HL-60/S4 treated with retinoic acid at 250 ng/mL for 4 days and 3 days (cell line): ENCODE measurements around the gene PMCH.
"Not testable (repeated sequence)": the region's sequence is repeated elsewhere in the genome, so short reads cannot be mapped to it uniquely, and the experiment has no call there.

ENCODE experiments used
- in situ Hi-C: fragments of 300-500 bp; cut with MboI; formaldehyde crosslinking; loops from 2 replicates; pipeline ENCODE4 v1.7.0; 2022; ENCODE audit warnings: low sequenced_read_pairs

The PMCH gene, protein sequence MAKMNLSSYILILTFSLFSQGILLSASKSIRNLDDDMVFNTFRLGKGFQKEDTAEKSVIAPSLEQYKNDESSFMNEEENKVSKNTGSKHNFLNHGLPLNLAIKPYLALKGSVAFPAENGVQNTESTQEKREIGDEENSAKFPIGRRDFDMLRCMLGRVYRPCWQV

DNA sequence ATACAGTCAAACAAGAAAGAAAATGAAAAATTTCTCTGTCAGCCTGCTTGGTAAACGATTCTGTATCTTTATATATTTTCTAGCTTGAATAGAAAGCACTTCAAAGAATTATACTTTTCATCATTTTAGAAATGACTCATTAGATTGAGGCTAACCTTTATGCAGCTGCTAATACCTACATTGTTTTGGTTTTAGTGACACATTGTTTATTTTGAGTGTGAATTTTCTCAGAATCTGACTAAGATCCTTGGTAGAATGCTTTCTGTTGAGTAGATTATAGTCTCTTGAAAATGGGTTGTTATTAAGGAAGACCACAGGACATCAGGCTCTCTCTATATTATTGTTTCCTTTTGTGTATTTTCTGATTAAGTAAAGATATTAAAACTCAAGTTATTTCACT is at the start of gene PMCH:
PMCH (minus strand) TSS at position 45 of the 400 bp plus-strand sequence. CDS start 63 bp downstream, outside the sequence.
- in situ Hi-C loops: no loop called here

DNA sequence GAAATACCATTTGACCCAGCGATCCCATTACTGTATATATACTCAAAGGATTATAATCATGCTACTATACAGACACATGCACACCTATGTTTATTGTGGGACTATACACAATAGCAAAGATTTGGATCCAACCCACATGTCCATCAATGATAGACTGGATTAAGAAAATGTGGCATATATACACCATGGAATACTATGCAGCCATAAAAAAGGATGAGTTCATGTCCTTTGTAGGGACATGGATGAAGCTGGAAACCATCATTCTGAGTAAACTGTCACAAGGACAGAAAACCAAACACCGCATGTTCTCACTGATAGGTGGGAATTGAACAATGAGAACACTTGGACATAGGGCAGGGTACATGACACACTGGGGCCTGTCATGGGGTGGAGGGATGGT is 43.2 kb upstream of the PMCH start:
- in situ Hi-C loops: not testable (repeated sequence)

DNA sequence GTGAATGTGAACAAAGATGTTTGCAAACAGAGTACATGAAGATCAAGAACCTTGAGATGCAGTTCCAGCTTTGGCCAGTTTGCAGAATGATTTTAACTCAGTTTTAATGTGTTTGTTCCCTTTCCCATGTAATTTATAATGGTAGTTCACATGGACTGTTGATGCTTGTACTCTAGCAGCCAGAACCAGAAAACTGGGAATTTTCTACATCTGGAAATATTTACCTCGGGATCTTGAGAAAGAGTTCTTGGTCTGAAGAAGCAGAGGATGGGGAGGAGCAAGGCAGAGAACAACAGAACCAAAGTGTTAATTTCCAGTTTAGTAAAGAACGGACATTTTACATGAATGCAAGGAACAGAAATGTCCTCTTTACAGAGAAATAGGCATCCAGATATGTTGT is 37.0 kb upstream of the PMCH start:
- in situ Hi-C loops: no loop called here

DNA sequence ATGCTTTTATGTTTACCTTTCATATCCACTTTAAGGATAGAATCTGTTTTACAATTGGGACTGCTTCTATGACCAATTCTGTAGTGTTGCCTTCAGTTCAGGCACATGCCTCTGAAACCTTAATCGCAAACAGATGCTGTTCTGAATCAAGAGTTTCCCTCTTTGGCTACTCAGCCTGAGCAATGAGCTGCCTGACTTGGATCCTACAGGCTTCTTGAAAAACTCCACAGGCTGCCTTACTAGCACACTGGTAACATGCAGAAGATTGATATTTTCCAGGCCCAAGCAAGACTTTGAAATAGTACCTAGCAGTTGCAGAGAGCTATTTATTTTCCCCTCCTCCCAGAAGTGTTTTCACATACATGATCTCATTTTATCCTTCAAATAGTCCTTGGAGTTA is 34.8 kb upstream of the PMCH start:
- in situ Hi-C loops: no loop called here

DNA sequence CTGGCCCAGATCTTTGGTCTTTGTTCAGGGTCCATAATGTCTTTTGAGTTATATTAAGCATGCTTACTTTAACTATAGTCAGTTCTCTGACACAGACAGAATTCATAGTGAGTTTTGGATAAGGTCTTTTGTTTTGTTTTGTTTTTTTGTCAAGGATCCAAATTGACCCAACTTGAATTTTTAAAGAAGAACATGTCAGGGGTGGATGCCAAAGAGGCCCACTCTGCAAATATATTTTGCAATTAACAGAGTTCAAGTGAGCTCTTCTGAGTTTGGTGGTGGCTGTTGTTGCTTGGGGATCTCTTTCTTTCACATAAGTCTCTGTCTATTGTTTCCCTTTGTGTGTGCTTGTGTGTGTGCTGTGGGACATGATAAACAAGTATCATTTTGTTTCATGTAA is 34.4 kb upstream of the PMCH start:
- in situ Hi-C loops: no loop called here

DNA sequence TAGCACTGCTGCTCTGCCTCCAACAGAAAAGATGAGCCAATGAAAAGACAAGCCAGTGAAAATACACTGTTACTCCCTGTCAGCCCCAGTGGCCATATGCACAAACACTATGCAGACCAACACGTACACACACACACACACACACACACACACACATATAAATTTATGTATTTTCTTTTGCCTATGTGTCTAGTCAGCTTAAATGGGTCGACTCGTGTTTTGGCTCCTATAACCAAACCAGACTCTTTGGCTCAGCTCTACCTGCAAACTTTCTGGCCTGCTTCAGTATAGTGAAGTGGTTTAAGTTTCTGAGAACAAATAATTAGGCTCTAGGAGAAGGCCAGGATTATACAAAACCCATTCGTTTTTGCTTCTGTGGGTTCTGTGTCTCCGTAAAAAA is 30.3 kb upstream of the PMCH start:
- in situ Hi-C loops: no loop called here

DNA sequence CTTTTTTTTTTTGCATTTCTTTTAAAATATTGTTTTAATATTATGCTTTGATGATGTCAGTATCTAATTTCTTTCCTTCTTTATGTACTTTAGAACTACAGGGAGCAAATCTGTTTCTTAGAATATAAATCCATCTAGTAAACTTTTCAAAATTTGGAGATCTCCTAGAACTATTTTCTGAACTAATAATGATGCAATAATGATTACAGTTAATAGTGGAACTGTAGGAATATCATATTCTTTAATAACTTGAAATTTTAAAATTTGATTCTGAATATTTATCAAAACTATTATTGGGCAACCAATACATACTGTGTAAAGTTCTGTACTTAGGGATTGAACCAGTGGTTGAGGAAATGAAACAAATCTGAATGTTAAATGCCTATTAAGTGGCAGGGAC is 23.1 kb upstream of the PMCH start:
- in situ Hi-C loops: no loop called here

DNA sequence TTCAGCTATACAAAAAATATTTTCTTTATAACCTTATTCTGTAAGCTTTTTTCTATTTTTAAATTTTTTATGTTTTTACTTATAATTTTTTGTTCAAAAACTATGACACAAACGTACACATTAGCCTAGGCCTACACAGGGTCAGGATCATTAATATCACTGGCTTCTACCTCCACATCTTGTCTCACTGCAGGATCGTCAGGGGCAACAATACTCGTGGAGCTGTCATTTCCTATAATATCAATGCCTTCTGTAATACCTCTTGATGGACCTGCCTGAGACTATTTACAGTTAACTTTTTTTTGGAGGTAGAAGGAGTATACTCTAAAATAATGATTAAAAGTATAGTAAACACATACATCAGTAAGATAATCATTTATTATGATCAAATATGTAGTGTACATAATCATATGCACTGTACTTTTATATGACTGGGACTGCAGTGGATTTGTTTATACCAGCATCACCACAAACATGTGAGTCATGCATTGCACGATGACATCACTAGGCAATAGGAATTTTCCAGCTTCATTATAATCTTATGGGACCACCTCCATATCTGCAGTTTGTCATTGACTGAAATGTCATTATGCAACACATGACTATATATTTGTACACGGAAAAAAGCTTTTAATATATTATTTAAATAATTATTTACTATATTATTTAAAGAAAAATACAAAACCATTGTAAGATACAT is 18.5 kb upstream of the PMCH start:
- in situ Hi-C loops: no loop called here

DNA sequence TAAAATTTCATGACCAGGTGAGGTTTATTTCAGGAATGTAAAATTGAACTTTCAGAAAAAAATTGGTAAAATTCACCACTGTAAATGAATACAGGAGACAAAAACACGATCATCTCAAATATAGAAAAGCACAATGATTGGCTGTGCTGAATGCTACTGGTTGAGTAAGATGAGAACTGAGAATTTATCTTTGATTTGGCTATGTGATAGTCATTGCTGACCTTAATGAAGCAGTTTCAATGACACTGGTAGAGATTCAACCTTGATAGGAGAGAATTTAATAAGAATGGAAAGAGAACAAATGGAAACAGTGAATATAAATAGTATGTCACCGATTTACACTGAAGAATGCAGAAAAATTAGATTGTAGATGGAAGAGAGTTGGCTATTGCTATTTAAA is 6.4 kb upstream of the PMCH start:
- in situ Hi-C loops: no loop called here

DNA sequence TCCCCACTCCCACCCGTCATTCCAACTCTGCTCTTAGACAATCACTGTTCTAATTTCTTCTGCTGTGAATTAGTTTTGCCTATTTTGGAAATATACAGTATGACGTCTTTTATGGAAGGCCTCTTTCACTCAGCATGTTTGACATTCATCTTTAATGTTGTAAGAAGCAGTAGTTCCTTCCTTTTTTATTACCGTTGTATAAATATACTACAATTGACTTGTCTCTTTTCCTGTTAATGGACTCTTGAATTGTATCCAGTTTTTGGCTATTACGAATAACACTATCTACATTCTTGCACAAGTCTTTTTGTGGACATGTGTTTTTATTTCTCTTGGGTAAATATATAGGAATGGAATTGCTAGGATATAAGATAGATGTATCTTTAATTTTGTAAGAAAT is 4.9 kb upstream of the PMCH start:
- in situ Hi-C loops: no loop called here

DNA sequence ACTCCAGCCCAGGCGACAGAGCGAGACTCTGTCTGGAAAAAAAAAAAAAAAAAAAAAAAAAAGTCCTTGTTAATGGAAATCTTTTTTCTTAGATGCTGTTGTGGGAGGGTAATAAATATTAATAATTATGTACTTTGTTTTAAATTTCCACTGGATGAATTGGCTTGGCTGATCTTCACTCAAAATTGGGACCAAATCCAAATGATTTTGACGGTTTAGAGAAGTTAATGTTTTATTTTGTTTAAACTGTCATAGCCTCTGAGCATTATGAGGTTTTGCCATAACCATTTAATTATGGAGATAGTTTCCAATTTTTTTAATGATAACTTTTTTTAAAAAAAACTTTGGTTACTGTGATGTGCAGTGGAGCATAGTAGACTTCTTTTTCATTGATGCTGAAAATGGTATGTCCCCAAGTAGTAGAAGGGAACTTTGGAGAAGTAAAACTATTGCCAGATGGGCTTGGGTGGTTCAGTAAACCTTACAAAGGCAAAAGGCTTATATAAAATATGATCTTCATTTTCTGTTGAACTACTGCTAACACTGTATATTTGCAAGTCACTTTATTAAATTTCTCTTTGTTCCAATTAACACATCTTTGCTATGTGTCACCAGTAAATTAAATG is 3.9 kb upstream of the PMCH start:
- in situ Hi-C loops: no loop called here

DNA sequence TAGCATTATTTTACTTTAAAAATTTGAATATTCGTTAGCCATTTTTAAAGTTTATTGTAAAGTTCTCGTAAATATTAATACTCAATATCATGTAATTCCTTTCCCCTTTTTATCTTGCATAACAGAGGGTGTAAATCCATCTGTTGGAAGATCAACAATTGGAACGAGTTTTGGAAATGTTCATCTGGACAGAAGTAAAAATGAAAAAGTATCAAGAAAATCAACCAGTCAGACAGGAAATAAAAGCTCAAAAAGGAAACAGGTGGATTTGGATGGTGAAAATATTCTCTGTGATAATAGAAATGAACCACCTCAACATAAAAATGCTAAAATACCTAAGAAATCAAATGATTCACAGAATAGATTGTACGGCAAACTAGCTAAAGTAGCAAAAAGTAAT is 1.8 kb downstream of the PMCH start:
- in situ Hi-C loops: no loop called here

DNA sequence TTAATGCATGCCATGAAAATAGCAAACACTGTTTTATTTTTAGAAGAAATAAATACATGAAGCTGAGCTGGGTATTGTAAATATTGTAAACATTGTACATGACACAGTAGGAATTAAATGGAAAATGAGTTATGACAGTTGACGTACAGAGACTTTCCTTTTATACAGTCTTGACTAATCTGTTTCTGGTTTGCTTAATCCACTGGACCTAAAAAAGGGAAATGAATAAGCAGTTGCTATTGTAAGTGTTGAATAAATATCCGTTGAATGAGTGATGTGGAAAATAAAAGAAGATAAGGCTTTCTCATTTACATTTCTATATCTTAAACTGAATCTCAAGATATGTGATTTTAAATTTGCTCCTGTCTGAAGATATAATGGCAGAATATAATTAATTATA is 15.0 kb downstream of the PMCH start:
- in situ Hi-C loops: no loop called here

DNA sequence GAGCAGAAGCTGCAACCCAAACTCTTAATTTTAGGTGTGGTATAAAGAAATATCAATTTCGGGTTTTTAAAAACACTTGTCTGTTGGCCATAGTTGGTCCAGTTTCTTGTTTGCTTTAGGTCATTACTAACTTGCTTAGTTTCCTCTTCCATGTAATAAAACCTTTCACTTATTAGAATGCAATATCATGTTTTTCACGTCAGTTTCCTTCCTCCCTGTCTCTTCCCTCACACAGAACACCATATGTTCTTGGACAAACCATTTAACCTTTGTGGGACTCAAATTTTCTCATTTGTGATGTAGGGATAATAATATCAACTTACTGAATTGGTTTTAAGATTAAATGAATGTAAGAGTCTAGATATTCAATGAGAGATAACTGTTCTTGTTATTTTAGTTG is 22.9 kb downstream of the PMCH start:
- in situ Hi-C loops: no loop called here

DNA sequence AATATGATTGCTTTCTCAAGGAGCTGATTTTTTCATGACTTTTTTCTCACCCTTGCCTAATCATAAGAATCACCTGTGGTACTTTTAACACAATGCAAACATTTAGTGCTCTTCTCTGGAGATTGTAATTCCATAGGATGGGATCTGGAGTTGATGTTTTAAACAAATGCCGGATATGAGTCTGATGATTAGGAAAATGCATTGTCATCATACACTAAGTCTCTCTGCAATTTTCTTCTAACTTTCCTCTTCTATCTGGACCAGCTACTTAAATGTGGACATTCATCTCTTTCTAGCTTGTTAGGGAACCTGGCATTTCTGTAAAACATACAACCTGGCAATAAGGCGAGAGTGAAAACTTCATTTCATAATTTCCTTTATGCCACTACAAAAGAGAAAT is 23.5 kb downstream of the PMCH start:
- in situ Hi-C loops: no loop called here

DNA sequence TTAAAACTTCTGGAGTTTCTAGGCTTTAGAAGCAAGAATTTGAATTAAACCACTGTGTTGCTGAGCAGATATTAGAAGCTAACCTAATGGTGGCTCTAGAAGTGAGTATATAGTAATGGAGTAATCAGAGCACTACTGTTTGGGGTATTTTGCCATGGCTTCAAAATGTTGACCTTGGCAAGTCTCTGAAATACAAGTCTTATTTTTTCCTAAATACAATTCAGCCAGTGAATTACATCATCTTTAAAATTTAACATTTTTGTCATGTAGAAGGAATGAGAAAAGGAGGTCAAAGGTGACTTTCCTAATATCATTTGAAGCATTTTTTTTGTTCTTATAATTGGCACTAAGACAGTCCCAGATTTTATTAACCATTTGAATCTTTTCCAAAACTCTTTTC is 25.2 kb downstream of the PMCH start:
- in situ Hi-C loops: no loop called here

DNA sequence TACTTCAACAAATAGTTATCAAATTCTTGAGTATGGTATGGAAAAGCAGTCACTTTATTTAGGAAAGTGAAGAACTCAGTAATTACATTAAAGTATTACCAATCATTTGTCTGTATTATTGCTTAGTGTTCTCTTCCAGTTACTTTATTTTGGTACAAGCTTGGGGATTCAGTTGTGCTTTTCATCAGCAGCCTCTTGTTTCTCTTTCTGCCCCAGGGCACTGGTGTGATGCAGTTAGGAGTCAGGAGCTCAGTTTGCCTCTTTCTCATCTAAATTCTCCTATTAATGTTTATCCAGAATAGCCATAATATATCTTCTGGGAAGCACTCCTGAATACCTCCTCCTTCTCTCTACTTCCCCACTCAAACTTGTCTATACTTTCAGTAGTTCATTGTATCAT is 25.7 kb downstream of the PMCH start:
- in situ Hi-C loops: no loop called here

DNA sequence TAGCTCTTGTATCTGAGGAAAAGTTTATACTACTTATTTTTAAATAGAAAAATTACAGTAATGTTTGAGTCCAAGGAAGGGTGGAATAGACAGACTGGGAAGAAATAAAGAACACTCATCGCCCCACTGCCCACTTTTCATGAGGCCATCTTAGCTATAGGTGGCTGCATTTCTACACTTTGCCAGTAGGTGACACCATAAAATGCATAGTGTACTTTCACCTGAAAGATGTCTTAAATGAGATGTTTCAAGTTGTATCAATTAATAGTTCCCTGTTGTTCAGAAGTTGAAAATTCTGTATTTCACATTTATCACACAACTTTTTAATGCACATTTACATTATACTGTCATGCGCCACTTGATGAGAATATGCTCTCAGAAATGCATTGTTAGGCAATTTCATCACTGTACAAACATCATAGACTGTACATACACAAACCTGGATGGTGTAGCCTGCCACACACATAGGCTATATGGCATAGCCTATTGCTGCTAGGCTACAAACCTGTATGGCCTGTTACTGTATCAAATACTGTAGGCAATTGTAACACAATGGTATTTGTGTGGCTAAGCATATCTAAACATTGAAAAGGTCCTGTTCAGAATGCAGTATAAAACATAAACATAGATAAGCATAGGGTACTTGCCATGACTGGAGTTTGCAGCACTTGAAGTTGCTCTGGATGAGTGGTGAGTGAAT is 27.6 kb downstream of the PMCH start:
- in situ Hi-C loops: no loop called here

DNA sequence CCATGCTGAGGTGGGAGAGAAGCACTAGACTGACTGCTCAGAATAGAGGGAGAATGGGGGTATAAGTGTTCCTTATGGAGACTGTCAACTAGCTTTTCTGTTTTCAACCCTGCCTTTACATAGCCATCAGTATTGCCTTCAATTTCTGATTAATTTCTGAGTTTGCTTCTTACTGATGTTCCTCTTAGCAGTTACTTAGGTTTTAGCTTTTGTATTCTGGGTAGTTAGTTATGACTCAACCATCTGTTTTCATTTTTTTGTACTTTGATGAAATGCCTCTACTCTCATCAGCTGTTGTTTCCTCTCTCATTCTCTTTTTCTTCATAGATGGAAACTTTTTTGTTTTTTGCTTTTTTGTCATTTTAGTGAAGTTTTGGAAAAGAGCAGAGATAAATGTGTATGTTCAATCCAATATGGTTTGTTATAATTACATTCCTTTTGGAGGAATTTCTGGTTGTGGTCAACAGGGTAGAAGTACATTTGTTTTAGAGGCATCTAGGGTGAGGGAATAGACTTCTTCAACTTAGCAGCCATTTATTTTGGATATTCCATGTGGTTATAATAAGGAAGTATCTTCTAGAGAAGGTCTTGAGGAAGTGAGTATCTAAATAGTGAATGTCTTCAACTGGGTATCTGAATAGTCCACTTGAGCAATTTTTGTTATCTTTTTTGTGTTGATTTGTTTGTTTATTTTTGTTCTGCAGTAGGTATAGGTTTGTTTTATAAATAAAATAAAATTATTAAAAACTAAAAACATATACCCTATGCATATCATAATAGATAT is 29.6 kb downstream of the PMCH start:
- in situ Hi-C loops: no loop called here

DNA sequence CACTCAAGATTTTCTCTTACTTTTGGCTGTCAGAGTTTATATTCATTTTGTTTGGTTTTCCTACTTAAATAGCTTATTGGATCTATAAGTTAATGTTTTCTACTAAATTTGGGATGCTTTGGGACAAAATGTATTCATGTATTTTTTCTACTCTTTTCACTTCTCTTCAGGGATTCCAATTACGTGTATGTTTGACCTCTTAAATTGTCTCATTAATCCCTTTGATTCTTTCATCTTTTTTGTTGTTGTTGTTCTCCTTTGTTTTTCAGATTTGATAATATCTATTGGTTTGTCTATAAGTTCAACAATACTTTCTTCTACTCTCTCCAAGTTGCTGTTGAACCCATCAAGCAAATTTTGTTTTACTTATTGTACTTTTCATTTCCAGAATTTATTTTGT is 34.2 kb downstream of the PMCH start:
- in situ Hi-C loops: no loop called here

DNA sequence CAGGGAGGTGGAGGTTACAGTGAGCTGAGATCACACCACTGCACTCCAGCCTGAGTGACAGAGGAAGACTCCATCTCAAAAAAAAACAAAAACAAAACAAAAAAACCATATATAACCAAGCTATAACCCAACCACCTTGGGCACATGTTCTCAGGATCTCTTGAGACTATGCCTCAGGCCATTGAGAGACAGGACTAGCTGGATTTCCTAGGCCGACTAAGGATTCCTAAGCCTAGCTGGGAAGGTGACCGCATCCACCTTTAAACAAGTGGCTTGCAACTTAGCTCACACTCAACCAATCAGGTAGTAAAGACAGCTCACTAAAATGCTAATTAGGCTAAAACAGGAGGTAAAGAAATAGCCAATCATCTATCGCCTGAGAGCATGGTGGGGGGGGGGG is 42.4 kb downstream of the PMCH start:
- in situ Hi-C loops: not testable (repeated sequence)
